ENCODE results near the gene SNAP47. TPM values are rescaled to one million over a fixed set of nuclear protein-coding genes. Genes with fewer than 3 reads are reported as not detected.

The SNAP47 gene
- total RNA-seq, 1 donor: 51.4 TPM

- Histone ChIP-seq H4K20me1 (ENCODE audit: insufficient read depth, low read length) (peaks cover 25% of the 10 kb centered on the region), H3K4me2 (ENCODE audit: insufficient read depth, low read length) (no peak overlapping the region), H3K27ac (ENCODE audit: low read depth, low read length) (no peak overlapping the region), H2AFZ (ENCODE audit: low read length) (no peak overlapping the region), H3K4me3 (ENCODE audit: insufficient read depth, low read length) (no peak overlapping the region), H3K36me3 (ENCODE audit: insufficient read depth, low read length) (peaks cover 28% of the 10 kb centered on the region), H3K4me1 (ENCODE audit: insufficient read depth, low read length) (peaks cover 1% of the 10 kb centered on the region), H3K79me2 (ENCODE audit: insufficient read depth, low read length) (peaks cover 2% of the 10 kb centered on the region), H3K9me3 (ENCODE audit: low read depth, low read length) (no peaks in the 10 kb centered on the region), H3K27me3 (ENCODE audit: insufficient read depth, low read length) (no peaks in the 10 kb centered on the region)
- peak; percentile 51 for DNase-seq (ENCODE audit: insufficient read length, low spot score, missing footprints)
- no peak for TF ChIP-seq CTCF (IDR thresholded peaks at IDR 0.05; ENCODE audit: extremely low read depth, low read depth, low read length)
Measured at GRCh38 chr1:227769936-227770494, 34.8 kb downstream of the SNAP47 start.

GRCh38 chr1:227770812-227771211 lies 35.6 kb downstream of the SNAP47 start:
- peaks cover 25% of the 10 kb centered on the region for H4K20me1 ChIP-seq (ENCODE audit: insufficient read depth, low read length)

GRCh38 chr1:227771326-227771725 lies 36.1 kb downstream of the SNAP47 start:
- Histone ChIP-seq H3K9me3 (ENCODE audit: low read depth, low read length) (no peaks in the 10 kb centered on the region), H3K27ac (ENCODE audit: low read depth, low read length) (no peak overlapping the region), H3K4me3 (ENCODE audit: insufficient read depth, low read length) (no peak overlapping the region), H2AFZ (ENCODE audit: low read length) (no peak overlapping the region), H3K27me3 (ENCODE audit: insufficient read depth, low read length) (no peaks in the 10 kb centered on the region), H4K20me1 (ENCODE audit: insufficient read depth, low read length) (peaks cover 21% of the 10 kb centered on the region), H3K79me2 (ENCODE audit: insufficient read depth, low read length) (no peaks in the 10 kb centered on the region), H3K36me3 (ENCODE audit: insufficient read depth, low read length) (peaks cover 30% of the 10 kb centered on the region), H3K4me1 (ENCODE audit: insufficient read depth, low read length) (peaks cover 13% of the 10 kb centered on the region), H3K4me2 (ENCODE audit: insufficient read depth, low read length) (no peak overlapping the region)
- DNase-seq (ENCODE audit: insufficient read length, low spot score, missing footprints): peak; percentile 31
- TF ChIP-seq CTCF (IDR thresholded peaks at IDR 0.05; ENCODE audit: extremely low read depth, low read depth, low read length): no peak

More at GRCh38 chr1:227770812-227771211, 35.6 kb downstream of the SNAP47 start:
- Histone ChIP-seq H3K27ac (ENCODE audit: low read depth, low read length) (no peak overlapping the region), H2AFZ (ENCODE audit: low read length) (no peak overlapping the region), H3K4me2 (ENCODE audit: insufficient read depth, low read length) (no peak overlapping the region), H3K79me2 (ENCODE audit: insufficient read depth, low read length) (peaks cover 2% of the 10 kb centered on the region), H3K36me3 (ENCODE audit: insufficient read depth, low read length) (peaks cover 28% of the 10 kb centered on the region), H3K9me3 (ENCODE audit: low read depth, low read length) (no peaks in the 10 kb centered on the region), H3K4me3 (ENCODE audit: insufficient read depth, low read length) (no peak overlapping the region), H3K27me3 (ENCODE audit: insufficient read depth, low read length) (no peaks in the 10 kb centered on the region), H3K4me1 (ENCODE audit: insufficient read depth, low read length) (peaks cover 8% of the 10 kb centered on the region)
- no peak for TF ChIP-seq CTCF (IDR thresholded peaks at IDR 0.05; ENCODE audit: extremely low read depth, low read depth, low read length)
- DNase-seq (ENCODE audit: insufficient read length, low spot score, missing footprints): no peak

- no peaks in the 10 kb centered on the region for H3K27me3 ChIP-seq (ENCODE audit: insufficient read depth, low read length)
- no peak overlapping the region for H3K27ac ChIP-seq (ENCODE audit: low read depth, low read length)
- H2AFZ ChIP-seq (ENCODE audit: low read length): no peak overlapping the region
- TF ChIP-seq CTCF (IDR thresholded peaks at IDR 0.05; ENCODE audit: extremely low read depth, low read depth, low read length): no peak
- no peaks in the 10 kb centered on the region for H3K79me2 ChIP-seq (ENCODE audit: insufficient read depth, low read length)
- H4K20me1 ChIP-seq (ENCODE audit: insufficient read depth, low read length): peaks cover 20% of the 10 kb centered on the region
- no peaks in the 10 kb centered on the region for H3K9me3 ChIP-seq (ENCODE audit: low read depth, low read length)
- H3K4me3 ChIP-seq (ENCODE audit: insufficient read depth, low read length): no peak overlapping the region
- peaks cover 17% of the 10 kb centered on the region for H3K4me1 ChIP-seq (ENCODE audit: insufficient read depth, low read length)
- H3K36me3 ChIP-seq (ENCODE audit: insufficient read depth, low read length): peaks cover 29% of the 10 kb centered on the region
- H3K4me2 ChIP-seq (ENCODE audit: insufficient read depth, low read length): no peak overlapping the region
- DNase-seq (ENCODE audit: insufficient read length, low spot score, missing footprints): peak; percentile 18
Measured at GRCh38 chr1:227771771-227772170, 36.5 kb downstream of the SNAP47 start.

All from osteoblast (primary cell).